ENCODE results near the gene SLC25A45.

Gene SLC25A45

DNA sequence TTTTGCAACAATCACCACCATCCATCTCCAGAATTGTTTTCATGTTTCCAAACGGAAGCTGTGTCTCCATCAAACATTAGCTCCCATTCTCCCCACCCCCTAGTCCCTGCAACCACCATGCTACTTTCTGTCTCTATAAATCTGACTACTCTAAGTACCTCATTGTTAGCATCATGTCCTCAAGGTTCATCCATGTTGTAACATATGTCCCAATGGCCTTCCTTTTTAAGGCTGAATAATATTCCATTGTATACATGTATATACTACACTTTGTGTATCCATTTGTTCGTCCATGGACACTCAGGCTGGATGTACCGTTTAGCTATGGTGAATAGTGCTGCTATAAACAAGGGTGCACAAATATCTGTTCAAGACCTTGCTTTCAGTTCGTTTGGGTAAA lies 57.0 kb downstream of the SLC25A45 start:
- no peak overlapping the region for H3K4me2 ChIP-seq (ENCODE audit: low read depth, low read length)
- H4K20me1 ChIP-seq (ENCODE audit: insufficient read depth, low read length): no peaks in the 10 kb centered on the region

More for the DNA sequence above, 57.0 kb downstream of the SLC25A45 start:
- Histone ChIP-seq H3K4me1 (ENCODE audit: low read length) (0 out of 2 replicates have a peak, but pooled peaks cover 4% of the 10 kb centered on the region), H3K79me2 (ENCODE audit: low read length) (no peaks in the 10 kb centered on the region), H3K27ac (ENCODE audit: low read length) (no peak overlapping the region), H3K36me3 (replicated peaks; ENCODE audit: insufficient read depth, low read length) (no peaks in the 10 kb centered on the region), H3K9me3 (replicated peaks; ENCODE audit: insufficient read depth, low read length) (no peaks in the 10 kb centered on the region), H3K9ac (ENCODE audit: low read length) (no peak overlapping the region), H3K4me3 (ENCODE audit: low read length) (no peak overlapping the region), H2AFZ (ENCODE audit: low read length) (no peak overlapping the region), H3F3A (ENCODE audit: insufficient read depth, low read length) (no peaks in the 10 kb centered on the region), H3K9me2 (replicated peaks; ENCODE audit: insufficient read depth, low read length) (no peaks in the 10 kb centered on the region), H3K27me3 (replicated peaks; ENCODE audit: insufficient read depth, low read length) (no peaks in the 10 kb centered on the region)
- DNase-seq: no peak
- TF ChIP-seq EZH2 (optimal IDR thresholded peaks at IDR 0.05; ENCODE audit: low read depth, low read length): no peak
- TF ChIP-seq, protein P1, sequence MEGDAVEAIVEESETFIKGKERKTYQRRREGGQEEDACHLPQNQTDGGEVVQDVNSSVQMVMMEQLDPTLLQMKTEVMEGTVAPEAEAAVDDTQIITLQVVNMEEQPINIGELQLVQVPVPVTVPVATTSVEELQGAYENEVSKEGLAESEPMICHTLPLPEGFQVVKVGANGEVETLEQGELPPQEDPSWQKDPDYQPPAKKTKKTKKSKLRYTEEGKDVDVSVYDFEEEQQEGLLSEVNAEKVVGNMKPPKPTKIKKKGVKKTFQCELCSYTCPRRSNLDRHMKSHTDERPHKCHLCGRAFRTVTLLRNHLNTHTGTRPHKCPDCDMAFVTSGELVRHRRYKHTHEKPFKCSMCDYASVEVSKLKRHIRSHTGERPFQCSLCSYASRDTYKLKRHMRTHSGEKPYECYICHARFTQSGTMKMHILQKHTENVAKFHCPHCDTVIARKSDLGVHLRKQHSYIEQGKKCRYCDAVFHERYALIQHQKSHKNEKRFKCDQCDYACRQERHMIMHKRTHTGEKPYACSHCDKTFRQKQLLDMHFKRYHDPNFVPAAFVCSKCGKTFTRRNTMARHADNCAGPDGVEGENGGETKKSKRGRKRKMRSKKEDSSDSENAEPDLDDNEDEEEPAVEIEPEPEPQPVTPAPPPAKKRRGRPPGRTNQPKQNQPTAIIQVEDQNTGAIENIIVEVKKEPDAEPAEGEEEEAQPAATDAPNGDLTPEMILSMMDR (IDR thresholded peaks at IDR 0.05; ENCODE audit: low read length): no peak
- TF ChIP-seq EZH2phosphoT487 (IDR thresholded peaks at IDR 0.05; ENCODE audit: low read length): no peak

All from MM.1S (cell line).